ENCODE results near the gene STX7.

The STX7 gene

DNA sequence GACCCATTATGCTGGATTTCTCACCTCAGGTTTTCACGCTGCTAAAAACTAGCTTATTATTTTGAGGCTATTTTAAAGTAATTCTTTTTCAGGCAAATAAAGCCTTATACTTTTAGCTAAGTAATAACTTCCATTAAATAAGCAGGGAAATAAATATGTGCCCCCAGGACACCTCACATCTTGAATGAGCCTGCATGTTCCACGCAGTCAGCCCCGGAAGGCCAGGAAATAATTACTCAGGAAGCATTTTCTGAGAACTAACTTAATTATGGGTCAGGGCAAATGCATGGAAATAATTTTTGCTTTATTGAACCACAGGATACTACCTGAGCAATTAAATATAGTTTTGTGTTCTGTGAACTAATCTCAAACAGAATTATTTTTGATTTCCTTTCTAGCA, 41.1 kb downstream of the STX7 start:
- no peak for DNase-seq

GRCh38 chr6:132466952-132467351, 46.0 kb downstream of the STX7 start:
- DNase-seq, result no peak

GRCh38 chr6:132465530-132466485, 47.1 kb downstream of the STX7 start:
- DNase-seq, result no peak

- no peak for DNase-seq
Measured at GRCh38 chr6:132464538-132465256, 48.2 kb downstream of the STX7 start.

- DNase-seq, result no peak
Measured at GRCh38 chr6:132461958-132462357, 51.0 kb downstream of the STX7 start.

GRCh38 chr6:132459605-132459952, 53.3 kb downstream of the STX7 start:
- no peak for DNase-seq

GRCh38 chr6:132458887-132459604, 53.9 kb downstream of the STX7 start:
- no peak for DNase-seq

- peak in 2 of 3 donors; percentile 15 to 32 for DNase-seq
Measured at GRCh38 chr6:132456700-132457143, 56.2 kb downstream of the STX7 start.

DNA sequence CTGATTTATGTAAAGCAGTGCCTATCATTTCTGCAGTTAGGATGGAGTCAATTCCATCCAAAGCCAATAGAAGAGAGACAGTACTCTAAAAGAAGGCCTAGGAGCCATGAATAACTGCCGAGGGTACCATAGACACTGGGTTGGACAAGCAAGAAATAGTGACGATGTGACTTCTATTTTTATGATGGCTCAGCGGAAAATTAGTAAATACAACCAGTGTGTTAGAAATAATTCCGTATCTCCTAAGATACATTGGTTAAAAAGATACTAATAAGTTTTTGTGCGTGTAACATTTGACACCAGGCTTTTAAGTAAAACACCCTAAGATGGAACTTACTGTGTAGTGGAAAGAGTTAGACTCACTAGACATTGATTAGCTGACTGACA, 66.1 kb downstream of the STX7 start:
- DNase-seq, result no peak

DNA sequence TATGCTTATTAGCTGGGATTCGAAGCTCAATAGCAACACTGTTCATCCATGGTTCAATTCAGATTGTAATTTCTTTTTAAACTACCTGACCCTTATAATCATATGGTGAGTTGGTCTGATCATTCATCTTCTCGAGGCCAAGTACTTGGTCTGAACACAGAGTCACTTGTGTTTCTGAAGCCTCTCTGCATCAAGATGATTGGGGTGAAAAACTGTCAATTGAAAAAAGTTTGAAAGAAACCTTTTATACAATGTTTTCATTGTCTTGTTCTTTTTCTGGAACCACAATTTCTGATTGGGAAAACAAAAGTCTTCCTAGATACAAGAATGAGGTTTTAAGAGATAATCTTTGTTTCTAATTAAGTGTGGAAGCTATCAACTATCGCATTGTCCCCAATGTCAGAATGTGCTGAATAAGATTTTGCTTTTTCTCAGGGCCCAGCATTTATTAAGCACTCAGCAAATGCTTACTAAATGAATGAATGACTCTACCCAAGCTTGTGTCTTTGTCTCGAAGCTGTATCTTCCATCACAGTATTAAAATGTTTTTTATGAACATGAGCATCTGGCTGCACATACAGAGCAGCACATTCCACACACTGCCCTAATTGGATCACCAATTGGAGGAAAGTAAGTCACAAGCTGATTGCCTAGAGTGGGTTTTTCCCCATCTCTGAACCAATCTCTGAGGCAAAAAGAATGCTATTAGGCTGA, 66.6 kb downstream of the STX7 start:
- no peak for DNase-seq

DNA sequence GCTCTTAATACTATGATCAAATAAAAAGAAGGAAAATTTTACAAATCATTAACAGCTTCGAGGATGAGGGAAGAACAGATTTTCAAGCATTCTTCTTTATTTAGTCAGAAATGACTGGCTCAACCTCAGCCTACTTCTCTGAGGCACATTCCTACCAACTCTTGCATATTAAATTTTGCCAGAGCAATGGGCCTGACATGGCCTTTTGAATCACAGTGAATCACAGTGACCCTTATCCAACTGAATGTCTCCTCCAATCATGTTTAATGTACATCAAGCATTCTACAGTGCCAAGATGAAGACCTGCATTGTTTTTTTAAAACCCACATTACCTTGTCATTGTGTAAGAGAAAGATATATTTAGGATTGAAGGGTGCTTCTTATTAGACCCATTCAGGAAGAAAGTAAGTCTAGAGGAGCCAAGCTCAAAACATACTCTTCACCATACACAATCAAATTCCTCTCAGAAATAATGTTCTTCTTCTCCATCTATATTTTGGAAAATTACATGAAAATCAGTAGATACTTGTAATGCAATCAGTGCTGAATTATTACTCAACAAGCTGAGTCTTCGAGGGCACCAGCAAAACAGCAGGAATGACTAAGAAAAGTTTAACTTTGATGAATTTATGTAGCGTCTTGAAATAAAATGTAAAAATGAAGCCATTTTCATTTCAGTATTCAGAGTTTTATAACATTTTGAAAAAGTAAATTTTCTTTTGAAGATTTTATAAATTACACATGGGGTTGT, 67.5 kb downstream of the STX7 start:
- DNase-seq, result no peak

GRCh38 chr6:132443206-132443605, 69.7 kb downstream of the STX7 start:
- DNase-seq, result no peak

- DNase-seq, result no peak
Measured at GRCh38 chr6:132430110-132430509, 82.8 kb downstream of the STX7 start.

DNA sequence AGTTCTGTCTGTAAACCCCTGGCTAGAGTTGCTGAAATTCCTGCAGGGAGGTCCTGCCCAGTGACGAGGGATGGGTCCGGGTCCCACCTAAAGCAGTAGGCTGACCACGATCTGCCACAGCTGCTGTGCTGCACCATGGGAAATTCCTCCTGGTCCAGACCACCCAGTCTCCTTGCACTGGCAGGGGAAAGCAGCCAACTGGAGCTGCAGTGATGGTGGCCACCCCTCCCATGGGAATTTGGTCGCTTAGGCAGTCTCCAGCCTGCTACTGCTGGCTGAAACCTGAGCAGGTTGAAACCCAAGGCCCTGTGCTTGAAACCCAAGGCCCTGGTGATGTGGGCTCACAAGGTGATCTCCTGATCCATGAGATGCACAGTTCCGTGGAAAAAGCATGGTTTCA, 87.7 kb downstream of the STX7 start:
- DNase-seq, result no peak

DNA sequence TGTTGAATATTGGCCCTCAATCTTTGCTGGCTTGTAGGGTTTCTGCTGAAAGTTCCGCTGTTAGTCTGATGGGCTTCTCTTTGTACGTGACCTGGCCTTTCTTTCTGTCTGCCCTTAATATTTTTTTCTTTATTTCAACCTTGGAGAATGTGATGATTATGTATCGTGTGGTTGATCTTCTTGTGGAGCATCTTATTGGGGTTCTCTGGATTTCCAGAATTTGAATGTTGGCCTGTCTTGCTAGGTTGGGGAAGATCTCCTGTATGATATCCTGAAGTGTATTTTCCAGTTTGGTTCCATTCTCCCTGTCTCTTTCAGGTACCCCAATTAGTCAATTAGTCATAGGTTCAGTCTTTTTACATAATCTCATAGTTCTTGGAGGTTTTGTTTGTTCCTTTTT, 89.1 kb downstream of the STX7 start:
- no peak for DNase-seq

DNA sequence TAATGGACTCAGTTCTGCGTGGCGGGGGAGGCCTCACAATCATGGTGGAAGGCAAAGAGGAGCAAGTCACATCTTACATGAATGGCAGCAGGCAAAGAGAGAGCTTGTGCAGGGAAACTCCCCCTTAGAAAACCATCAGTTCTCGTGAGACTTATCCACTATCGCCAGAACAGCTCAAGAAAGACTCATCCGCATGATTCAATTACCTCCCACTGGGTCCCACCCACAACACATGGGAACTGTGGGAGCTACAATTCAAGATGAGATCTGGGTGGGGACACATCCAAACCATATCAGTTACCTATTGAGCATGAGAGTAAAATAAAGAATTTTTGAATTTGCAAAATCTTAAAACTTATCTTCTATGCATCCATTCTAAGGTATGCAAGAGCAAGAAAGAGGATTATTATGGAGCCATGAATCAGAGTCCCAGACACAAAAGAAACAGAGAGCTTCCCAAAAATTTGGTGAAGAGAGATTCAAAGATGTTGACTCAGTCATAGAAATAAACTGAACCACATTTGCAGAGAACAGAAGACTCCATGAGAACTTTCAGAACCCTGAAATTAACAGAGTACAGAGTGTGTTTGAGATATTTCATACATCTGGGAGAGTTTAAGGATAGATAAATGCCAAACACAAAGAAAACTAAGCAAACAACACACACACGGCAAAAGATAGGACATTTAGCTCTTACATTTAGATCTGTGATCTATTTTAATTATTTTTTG, 94.5 kb downstream of the STX7 start:
- DNase-seq, result no peak

DNA sequence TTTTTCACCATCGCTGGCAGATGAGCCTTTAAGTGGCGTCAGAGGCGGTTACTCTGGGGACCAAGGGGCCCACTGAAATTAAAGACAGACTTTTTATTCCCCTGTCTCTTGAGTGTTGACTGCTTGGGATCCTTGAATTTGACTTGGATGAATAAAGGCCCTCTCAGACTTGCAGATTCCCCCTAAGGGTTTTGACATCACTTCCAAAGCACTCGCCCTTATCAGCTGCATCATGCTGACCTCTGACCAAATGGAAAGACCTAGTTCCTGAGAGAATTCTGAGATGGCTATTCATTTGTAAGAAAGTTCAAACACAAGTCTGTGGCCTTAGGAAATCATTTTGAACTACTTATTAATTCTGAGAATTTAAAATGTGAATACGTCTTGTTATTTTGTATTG, 98.2 kb downstream of the STX7 start:
- DNase-seq, result no peak

GRCh38 chr6:132414322-132414721, 98.6 kb downstream of the STX7 start:
- DNase-seq, result no peak

DNA sequence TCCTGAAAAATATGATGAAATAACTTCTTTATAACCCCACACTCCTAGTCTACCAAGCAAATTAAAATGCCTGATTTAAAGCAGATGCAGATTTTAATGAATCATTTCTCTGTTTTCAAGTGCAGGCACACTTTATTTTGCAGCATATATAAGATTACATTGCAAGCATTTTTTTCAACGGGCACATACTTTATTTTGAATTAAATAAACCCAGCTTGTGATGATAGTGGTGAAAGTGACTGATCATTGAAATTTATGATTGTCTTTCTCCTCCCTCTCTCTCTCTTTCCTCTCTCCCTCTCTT, 99.5 kb downstream of the STX7 start:
- DNase-seq, result no peak

GRCh38 chr6:132412656-132413498, 100.0 kb downstream of the STX7 start:
- DNase-seq, result no peak

DNA sequence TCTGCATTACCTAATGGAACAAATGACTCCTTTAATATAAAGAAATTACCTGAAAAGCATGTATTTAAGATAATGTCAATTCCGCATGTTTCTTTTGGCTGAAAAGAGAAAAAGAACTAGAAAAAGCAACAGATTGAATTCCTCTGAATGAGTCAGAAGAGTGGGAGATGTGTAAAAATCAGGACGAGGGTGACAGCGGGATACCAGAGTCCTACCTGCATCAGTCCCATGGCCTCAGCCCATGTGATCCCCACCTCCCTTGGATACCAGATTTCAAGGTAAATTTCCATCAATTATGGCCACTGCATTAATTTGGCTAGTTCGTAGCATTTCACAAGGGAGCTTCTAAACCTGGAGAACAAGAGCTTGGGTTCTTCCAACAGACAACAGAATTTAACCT, 101.6 kb downstream of the STX7 start:
- DNase-seq, result no peak

All from suppressor macrophage treated with lipopolysaccharide for 1 hour (primary cell).